ENCODE data around the gene RPIA.

GRCh38 chr2:88692187-88692586 lies 714 bp downstream of the RPIA start:
- TF ChIP-seq, protein P1, sequence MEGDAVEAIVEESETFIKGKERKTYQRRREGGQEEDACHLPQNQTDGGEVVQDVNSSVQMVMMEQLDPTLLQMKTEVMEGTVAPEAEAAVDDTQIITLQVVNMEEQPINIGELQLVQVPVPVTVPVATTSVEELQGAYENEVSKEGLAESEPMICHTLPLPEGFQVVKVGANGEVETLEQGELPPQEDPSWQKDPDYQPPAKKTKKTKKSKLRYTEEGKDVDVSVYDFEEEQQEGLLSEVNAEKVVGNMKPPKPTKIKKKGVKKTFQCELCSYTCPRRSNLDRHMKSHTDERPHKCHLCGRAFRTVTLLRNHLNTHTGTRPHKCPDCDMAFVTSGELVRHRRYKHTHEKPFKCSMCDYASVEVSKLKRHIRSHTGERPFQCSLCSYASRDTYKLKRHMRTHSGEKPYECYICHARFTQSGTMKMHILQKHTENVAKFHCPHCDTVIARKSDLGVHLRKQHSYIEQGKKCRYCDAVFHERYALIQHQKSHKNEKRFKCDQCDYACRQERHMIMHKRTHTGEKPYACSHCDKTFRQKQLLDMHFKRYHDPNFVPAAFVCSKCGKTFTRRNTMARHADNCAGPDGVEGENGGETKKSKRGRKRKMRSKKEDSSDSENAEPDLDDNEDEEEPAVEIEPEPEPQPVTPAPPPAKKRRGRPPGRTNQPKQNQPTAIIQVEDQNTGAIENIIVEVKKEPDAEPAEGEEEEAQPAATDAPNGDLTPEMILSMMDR (IDR thresholded peaks at IDR 0.05; ENCODE audit: low read depth, low read length, poor library complexity, severe bottlenecking): no peak
- no peak for TF ChIP-seq EZH2phosphoT487 (IDR thresholded peaks at IDR 0.05; ENCODE audit: borderline replicate concordance, low read length)
